ENCODE results near the gene USP20. TPM values are rescaled to one million over a fixed set of nuclear protein-coding genes. Genes with fewer than 3 reads are reported as not detected.
A peak's percentile ranks its signal among the peaks of the same experiment; 100 is the strongest.

The USP20 gene
- total and polyA plus RNA-seq, 4 donors, result 8.2 to 19.8 (median 10.3) TPM

DNA sequence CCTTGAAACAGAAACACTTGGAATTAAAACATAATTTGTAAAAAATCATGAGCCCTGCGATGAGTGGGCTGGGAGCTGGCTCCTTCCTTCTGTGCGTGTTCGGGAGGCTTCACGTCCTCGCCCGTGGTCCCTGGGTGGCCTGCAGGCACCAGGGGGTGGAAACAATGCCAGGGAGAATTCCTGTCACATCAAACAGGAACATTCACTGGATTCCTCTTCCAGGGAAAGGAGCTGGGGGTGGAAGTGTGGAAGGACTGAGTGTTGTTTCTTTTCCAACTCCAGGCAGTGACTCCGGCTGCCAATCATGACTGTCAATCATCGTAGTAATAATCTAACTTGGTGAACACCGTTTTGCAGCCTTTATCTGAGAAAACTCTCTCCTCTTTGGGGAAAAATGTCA lies 21.6 kb upstream of the USP20 start:
- Histone ChIP-seq H3K27ac (ENCODE audit: low read depth in 1 of 2, low read length in 2 of 2) (peak overlapping the region; percentile 10 to 16), H3K4me1 (ENCODE audit: control insufficient read depth in 4 of 4, insufficient read depth in 4 of 4, low read length in 3 of 4) (peaks cover 7 to 22% (median 12%) of the 10 kb centered on the region in 4 donors), H3K9me3 (ENCODE audit: control insufficient read depth in 4 of 4, low read length in 3 of 4) (no peaks in the 10 kb centered on the region), H3K9ac (ENCODE audit: low read depth in 1 of 2, low read length in 2 of 2) (no peak overlapping the region), H3K4me3 (ENCODE audit: low read depth in 1 of 3, low read length in 3 of 3) (no peak overlapping the region), H3K27me3 (ENCODE audit: control insufficient read depth in 4 of 4, insufficient read depth in 4 of 4, low read length in 3 of 4) (no peaks in the 10 kb centered on the region), H3K36me3 (ENCODE audit: control insufficient read depth in 4 of 4, insufficient read depth in 3 of 4, low read depth in 1 of 4, low read length in 3 of 4) (peaks cover 8 to 36% (median 20%) of the 10 kb centered on the region in 4 donors)
- TF ChIP-seq, protein P1, sequence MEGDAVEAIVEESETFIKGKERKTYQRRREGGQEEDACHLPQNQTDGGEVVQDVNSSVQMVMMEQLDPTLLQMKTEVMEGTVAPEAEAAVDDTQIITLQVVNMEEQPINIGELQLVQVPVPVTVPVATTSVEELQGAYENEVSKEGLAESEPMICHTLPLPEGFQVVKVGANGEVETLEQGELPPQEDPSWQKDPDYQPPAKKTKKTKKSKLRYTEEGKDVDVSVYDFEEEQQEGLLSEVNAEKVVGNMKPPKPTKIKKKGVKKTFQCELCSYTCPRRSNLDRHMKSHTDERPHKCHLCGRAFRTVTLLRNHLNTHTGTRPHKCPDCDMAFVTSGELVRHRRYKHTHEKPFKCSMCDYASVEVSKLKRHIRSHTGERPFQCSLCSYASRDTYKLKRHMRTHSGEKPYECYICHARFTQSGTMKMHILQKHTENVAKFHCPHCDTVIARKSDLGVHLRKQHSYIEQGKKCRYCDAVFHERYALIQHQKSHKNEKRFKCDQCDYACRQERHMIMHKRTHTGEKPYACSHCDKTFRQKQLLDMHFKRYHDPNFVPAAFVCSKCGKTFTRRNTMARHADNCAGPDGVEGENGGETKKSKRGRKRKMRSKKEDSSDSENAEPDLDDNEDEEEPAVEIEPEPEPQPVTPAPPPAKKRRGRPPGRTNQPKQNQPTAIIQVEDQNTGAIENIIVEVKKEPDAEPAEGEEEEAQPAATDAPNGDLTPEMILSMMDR (IDR thresholded peaks at IDR 0.05; ENCODE audit: low read depth, low read length, missing input control), result no peak
- TF ChIP-seq SP1 (IDR thresholded peaks at IDR 0.05) (no peak), TAF1 (conservative IDR thresholded peaks at IDR 0.05) (no peak), NR2F2 (IDR thresholded peaks at IDR 0.05) (no peak), EGR1 (IDR thresholded peaks at IDR 0.05; ENCODE audit: low read depth in 2 of 2) (no peak), JUND (IDR thresholded peaks at IDR 0.05) (no peak), GABPA (IDR thresholded peaks at IDR 0.05 in 1 of 2, conservative IDR thresholded peaks at IDR 0.05 in 1 of 2) (no peak), HNF4A (conservative IDR thresholded peaks at IDR 0.05) (no peak), HNF4G (IDR thresholded peaks at IDR 0.05) (no peak), RXRA (IDR thresholded peaks at IDR 0.05) (no peak), FOXA2 (IDR thresholded peaks at IDR 0.05) (no peak), YY1 (IDR thresholded peaks at IDR 0.05) (no peak), RAD21 (IDR thresholded peaks at IDR 0.05) (no peak), FOXA1 (IDR thresholded peaks at IDR 0.05) (no peak)
- TF ChIP-seq, protein P2, sequence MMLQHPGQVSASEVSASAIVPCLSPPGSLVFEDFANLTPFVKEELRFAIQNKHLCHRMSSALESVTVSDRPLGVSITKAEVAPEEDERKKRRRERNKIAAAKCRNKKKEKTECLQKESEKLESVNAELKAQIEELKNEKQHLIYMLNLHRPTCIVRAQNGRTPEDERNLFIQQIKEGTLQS (IDR thresholded peaks at IDR 0.05), result no peak
- TF ChIP-seq, protein P3, sequence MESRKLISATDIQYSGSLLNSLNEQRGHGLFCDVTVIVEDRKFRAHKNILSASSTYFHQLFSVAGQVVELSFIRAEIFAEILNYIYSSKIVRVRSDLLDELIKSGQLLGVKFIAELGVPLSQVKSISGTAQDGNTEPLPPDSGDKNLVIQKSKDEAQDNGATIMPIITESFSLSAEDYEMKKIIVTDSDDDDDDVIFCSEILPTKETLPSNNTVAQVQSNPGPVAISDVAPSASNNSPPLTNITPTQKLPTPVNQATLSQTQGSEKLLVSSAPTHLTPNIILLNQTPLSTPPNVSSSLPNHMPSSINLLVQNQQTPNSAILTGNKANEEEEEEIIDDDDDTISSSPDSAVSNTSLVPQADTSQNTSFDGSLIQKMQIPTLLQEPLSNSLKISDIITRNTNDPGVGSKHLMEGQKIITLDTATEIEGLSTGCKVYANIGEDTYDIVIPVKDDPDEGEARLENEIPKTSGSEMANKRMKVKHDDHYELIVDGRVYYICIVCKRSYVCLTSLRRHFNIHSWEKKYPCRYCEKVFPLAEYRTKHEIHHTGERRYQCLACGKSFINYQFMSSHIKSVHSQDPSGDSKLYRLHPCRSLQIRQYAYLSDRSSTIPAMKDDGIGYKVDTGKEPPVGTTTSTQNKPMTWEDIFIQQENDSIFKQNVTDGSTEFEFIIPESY (IDR thresholded peaks at IDR 0.05), result no peak
- TF ChIP-seq, protein P4, sequence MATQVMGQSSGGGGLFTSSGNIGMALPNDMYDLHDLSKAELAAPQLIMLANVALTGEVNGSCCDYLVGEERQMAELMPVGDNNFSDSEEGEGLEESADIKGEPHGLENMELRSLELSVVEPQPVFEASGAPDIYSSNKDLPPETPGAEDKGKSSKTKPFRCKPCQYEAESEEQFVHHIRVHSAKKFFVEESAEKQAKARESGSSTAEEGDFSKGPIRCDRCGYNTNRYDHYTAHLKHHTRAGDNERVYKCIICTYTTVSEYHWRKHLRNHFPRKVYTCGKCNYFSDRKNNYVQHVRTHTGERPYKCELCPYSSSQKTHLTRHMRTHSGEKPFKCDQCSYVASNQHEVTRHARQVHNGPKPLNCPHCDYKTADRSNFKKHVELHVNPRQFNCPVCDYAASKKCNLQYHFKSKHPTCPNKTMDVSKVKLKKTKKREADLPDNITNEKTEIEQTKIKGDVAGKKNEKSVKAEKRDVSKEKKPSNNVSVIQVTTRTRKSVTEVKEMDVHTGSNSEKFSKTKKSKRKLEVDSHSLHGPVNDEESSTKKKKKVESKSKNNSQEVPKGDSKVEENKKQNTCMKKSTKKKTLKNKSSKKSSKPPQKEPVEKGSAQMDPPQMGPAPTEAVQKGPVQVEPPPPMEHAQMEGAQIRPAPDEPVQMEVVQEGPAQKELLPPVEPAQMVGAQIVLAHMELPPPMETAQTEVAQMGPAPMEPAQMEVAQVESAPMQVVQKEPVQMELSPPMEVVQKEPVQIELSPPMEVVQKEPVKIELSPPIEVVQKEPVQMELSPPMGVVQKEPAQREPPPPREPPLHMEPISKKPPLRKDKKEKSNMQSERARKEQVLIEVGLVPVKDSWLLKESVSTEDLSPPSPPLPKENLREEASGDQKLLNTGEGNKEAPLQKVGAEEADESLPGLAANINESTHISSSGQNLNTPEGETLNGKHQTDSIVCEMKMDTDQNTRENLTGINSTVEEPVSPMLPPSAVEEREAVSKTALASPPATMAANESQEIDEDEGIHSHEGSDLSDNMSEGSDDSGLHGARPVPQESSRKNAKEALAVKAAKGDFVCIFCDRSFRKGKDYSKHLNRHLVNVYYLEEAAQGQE (IDR thresholded peaks at IDR 0.05), result no peak
- TF ChIP-seq, protein P5, sequence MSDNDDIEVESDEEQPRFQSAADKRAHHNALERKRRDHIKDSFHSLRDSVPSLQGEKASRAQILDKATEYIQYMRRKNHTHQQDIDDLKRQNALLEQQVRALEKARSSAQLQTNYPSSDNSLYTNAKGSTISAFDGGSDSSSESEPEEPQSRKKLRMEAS (IDR thresholded peaks at IDR 0.05), result no peak
- 87% methylated on average over 9 of the region's 9 CpGs for WGBS
- no peak for DNase-seq (ENCODE audit: low spot score)
